Panc1 (cell line): ENCODE data around the gene ZNF135. TPM values are rescaled to one million over a fixed set of nuclear protein-coding genes. Genes with fewer than 3 reads are reported as not detected.

ENCODE experiments used
- ATAC-seq: fragments of 200-7000 bp; cut with Tn5 transposase; 2 replicates; pipeline ENCODE4 v1.9.1; 2020; ENCODE audit warnings: mild to moderate bottlenecking, moderate library complexity
- BruUV-seq: library from RNA; stranded (reverse); fragments of 400-500 nt; replicated peaks from 2 replicates; lab custom pipeline; 2021; lab: Mats Ljungman, UMichigan
- CTCF ChIA-PET: fragments of 300-600 bp; sonication (Branson Sonifier 250); formaldehyde crosslinking; loops from one replicate; lab custom pipeline; 2022; ENCODE audit warnings: antibody characterized with exemption; lab: Charles Lee
- POLR2A ChIA-PET: fragments of 300-600 bp; sonication (Branson Sonifier 250); formaldehyde crosslinking; loops from one replicate; lab custom pipeline; 2022; ENCODE audit warnings: antibody characterized with exemption; lab: Charles Lee
- DNase-seq: peaks from one replicate; pipeline ENCODE4 v3.0.0-alpha.2; 2010; ENCODE audit warnings: low read depth, low spot score
- H3K27ac ChIP-seq: 2 replicates; pipeline ENCODE4 v1.5.1; 2011; ENCODE audit warnings: mild to moderate bottlenecking, low read length, inconsistent platforms
- H3K27me3 ChIP-seq: fragments of 200-500 bp; sonication (Bioruptor generic); 2 replicates; pipeline ENCODE4 v1.6.0; 2014; ENCODE audit warnings: low read length, inconsistent platforms; ENCODE audit not compliant: control insufficient read depth, insufficient read depth
- H3K36me3 ChIP-seq: fragments of 200-500 bp; sonication (Bioruptor generic); 2 replicates; pipeline ENCODE4 v1.5.1; 2014; ENCODE audit warnings: inconsistent platforms, mild to moderate bottlenecking, low read length, moderate library complexity; ENCODE audit not compliant: control insufficient read depth, insufficient read depth
- H3K4me1 ChIP-seq: 2 replicates; pipeline ENCODE4 v1.5.1; 2011; ENCODE audit warnings: inconsistent platforms, mild to moderate bottlenecking, low read length, moderate library complexity; ENCODE audit not compliant: control insufficient read depth, insufficient read depth
- H3K4me3 ChIP-seq, 2 experiments: 2 replicates each; pipeline ENCODE4 v1.5.1; 2011 to 2012; ENCODE audit warnings: low read depth in 2 of 2, low read length in 2 of 2, mild to moderate bottlenecking in 2 of 2, inconsistent platforms in 1 of 2, moderate library complexity in 1 of 2
- H3K9me3 ChIP-seq: fragments of 200-500 bp; sonication (Bioruptor generic); 2 replicates; pipeline ENCODE4 v1.5.1; 2014; ENCODE audit warnings: low read depth, mild to moderate bottlenecking, inconsistent platforms, low read length, moderate library complexity; ENCODE audit not compliant: control insufficient read depth, insufficient read depth
- CTCF ChIP-seq: fragments of 450-650 bp; IDR thresholded peaks from 2 replicates; pipeline ENCODE4 v1.5.1; 2017; ENCODE audit warnings: mild to moderate bottlenecking
- POLR2AphosphoS5 ChIP-seq: IDR thresholded peaks from 2 replicates; pipeline ENCODE4 v1.6.1; 2012; ENCODE audit warnings: mild to moderate bottlenecking, low read depth, low read length, moderate library complexity
- REST ChIP-seq, 2 experiments: IDR thresholded peaks; 2 replicates each; pipeline ENCODE4 v1.6.1; 2011 to 2012; ENCODE audit warnings: low read depth in 2 of 2, control low read depth in 1 of 2, low read length in 1 of 2, mild to moderate bottlenecking in 1 of 2, moderate library complexity in 1 of 2; ENCODE audit not compliant: insufficient read depth in 1 of 2
- SIN3A ChIP-seq: IDR thresholded peaks from 2 replicates; pipeline ENCODE4 v1.6.1; 2012; ENCODE audit warnings: low read depth, mild to moderate bottlenecking, low read length, moderate library complexity, borderline replicate concordance; ENCODE audit not compliant: insufficient read depth
- TCF7L2 ChIP-seq: IDR thresholded peaks from 2 replicates; pipeline ENCODE4 v1.6.1; 2011; ENCODE audit warnings: mild to moderate bottlenecking, low read depth, low read length, inconsistent platforms
- in situ Hi-C: cut with HindIII; loops from 2 replicates; pipeline ENCODE4 v1.10.0; 2016; ENCODE audit warnings: low sequenced_read_pairs, low pct_unique_long_range_greater_than_20kb
- intact Hi-C: fragments of 100-400 bp; cut with micrococcal nuclease; formaldehyde crosslinking; loops from one replicate; pipeline ENCODE4 v1.10.0; 2022; ENCODE audit not compliant: unreplicated experiment
- total RNA-seq: library from RNA; stranded (reverse); gene quantifications from one replicate; pipeline ENCODE4 v1.2.1, GENCODE V29; 2021; ENCODE audit not compliant: unreplicated experiment

ZNF135 gene
- total RNA-seq, 1 experiment from 2014 or later, result not detected

GRCh38 chr19:58034477-58034793 is 24.6 kb upstream of the ZNF135 start:
- H3K4me1 ChIP-seq, result no peaks in the 10 kb centered on the region
- DNase-seq, result no peak
- in situ Hi-C loops (no loop called here), intact Hi-C loops (no loop called here)
- TF ChIP-seq TCF7L2, result no peak
- H3K9me3 ChIP-seq, result no peaks in the 10 kb centered on the region
- H3K4me3 ChIP-seq, result no peak overlapping the region
- H3K27ac ChIP-seq, result no peak overlapping the region
- no peaks in the 10 kb centered on the region for H3K27me3 ChIP-seq
- H3K36me3 ChIP-seq, result no peaks in the 10 kb centered on the region
- ChIA-PET POLR2A (no interaction called here), CTCF (no interaction called here)
- no peak for ATAC-seq
- no TSS peak for BruUV-seq

GRCh38 chr19:58035863-58036262 is 23.2 kb upstream of the ZNF135 start:
- Histone ChIP-seq H3K36me3 (no peaks in the 10 kb centered on the region), H3K4me1 (no peaks in the 10 kb centered on the region), H3K27ac (no peak overlapping the region), H3K4me3 (no peak overlapping the region), H3K9me3 (no peaks in the 10 kb centered on the region), H3K27me3 (no peaks in the 10 kb centered on the region)
- DNase-seq (no peak), ATAC-seq (no peak)
- TF ChIP-seq POLR2AphosphoS5, result no peak
- no peak for TF ChIP-seq CTCF
- intact Hi-C loops (no loop called here), in situ Hi-C loops (no loop called here)
- POLR2A ChIA-PET, result no interaction called here
- CTCF ChIA-PET, result no interaction called here
- no TSS peak for BruUV-seq

GRCh38 chr19:58037927-58038687 is 21.0 kb upstream of the ZNF135 start:
- H3K27me3 ChIP-seq, result no peaks in the 10 kb centered on the region
- intact Hi-C loops, result no loop called here
- no peaks in the 10 kb centered on the region for H3K4me1 ChIP-seq
- in situ Hi-C loops, result no loop called here
- no peak overlapping the region for H3K4me3 ChIP-seq
- H3K36me3 ChIP-seq, result no peaks in the 10 kb centered on the region
- DNase-seq (no peak), ATAC-seq (no peak)
- TF ChIP-seq REST (IDR thresholded peaks at IDR 0.05; ENCODE audit: insufficient read depth in 1 of 2, low read depth in 2 of 2, low read length in 1 of 2) (no peak), TCF7L2 (no peak), POLR2AphosphoS5 (no peak), CTCF (no peak), SIN3A (no peak)
- no peak overlapping the region for H3K27ac ChIP-seq
- BruUV-seq, result no TSS peak
- ChIA-PET CTCF (interaction anchor here (0.5 kb wide), 1 partner anchor 247 kb away, joined by 7 read pairs; no protein-coding TSS in a partner anchor), POLR2A (no interaction called here)
- no peaks in the 10 kb centered on the region for H3K9me3 ChIP-seq
